Adipocyte (in vitro differentiated cells): ENCODE data around the gene DLX3.

Experiments used
- DNase-seq: peaks from one replicate; pipeline ENCODE4 v3.0.0-alpha.2; 2015; ENCODE audit warnings: low read depth
- H3K27me3 ChIP-seq: replicated peaks from 2 replicates; pipeline ENCODE4 v1.7.0; 2013; ENCODE audit warnings: mild to moderate bottlenecking, low read length, moderate library complexity; ENCODE audit not compliant: control insufficient read depth, insufficient read depth
- H3K36me3 ChIP-seq: 2 replicates; pipeline ENCODE4 v1.7.0; 2013; ENCODE audit warnings: low read length, mild to moderate bottlenecking, moderate library complexity; ENCODE audit not compliant: control insufficient read depth, insufficient read depth, severe bottlenecking
- H3K4me1 ChIP-seq: 2 replicates; pipeline ENCODE4 v1.7.0; 2013; ENCODE audit warnings: mild to moderate bottlenecking, low read length, moderate library complexity; ENCODE audit not compliant: control insufficient read depth, insufficient read depth
- H3K4me3 ChIP-seq: 2 replicates; pipeline ENCODE4 v1.7.0; 2013; ENCODE audit warnings: mild to moderate bottlenecking, low read length, moderate library complexity
- H3K9ac ChIP-seq: 2 replicates; pipeline ENCODE4 v1.7.0; 2013; ENCODE audit warnings: mild to moderate bottlenecking, low read length, moderate library complexity
- H3K9me3 ChIP-seq: 2 replicates; pipeline ENCODE4 v1.7.0; 2013; ENCODE audit warnings: mild to moderate bottlenecking, low read length, moderate library complexity; ENCODE audit not compliant: control insufficient read depth

DLX3 gene

GRCh38 chr17:50034498-50035364, 39.7 kb upstream of the DLX3 start:
- no peaks in the 10 kb centered on the region for H3K27me3 ChIP-seq
- H3K9ac ChIP-seq = no peak overlapping the region
- no peak overlapping the region for H3K4me3 ChIP-seq
- H3K4me1 ChIP-seq = peaks cover 22% of the 10 kb centered on the region
- H3K9me3 ChIP-seq = no peaks in the 10 kb centered on the region
- no peaks in the 10 kb centered on the region for H3K36me3 ChIP-seq
- DNase-seq = no peak

- H3K9me3 ChIP-seq = no peaks in the 10 kb centered on the region
- no peak overlapping the region for H3K4me3 ChIP-seq
- H3K36me3 ChIP-seq = no peaks in the 10 kb centered on the region
- peaks cover 22% of the 10 kb centered on the region for H3K4me1 ChIP-seq
- no peak overlapping the region for H3K9ac ChIP-seq
- DNase-seq = peak; percentile 63
- no peaks in the 10 kb centered on the region for H3K27me3 ChIP-seq
Observed at GRCh38 chr17:50033316-50033715, 38.3 kb upstream of the DLX3 start.

- Histone ChIP-seq H3K9me3 (no peaks in the 10 kb centered on the region), H3K4me1 (peaks cover 20% of the 10 kb centered on the region), H3K36me3 (no peaks in the 10 kb centered on the region), H3K9ac (no peak overlapping the region), H3K4me3 (no peak overlapping the region), H3K27me3 (no peaks in the 10 kb centered on the region)
- DNase-seq = no peak
Observed at GRCh38 chr17:50029185-50029584, 34.2 kb upstream of the DLX3 start.

- Histone ChIP-seq H3K9ac (peak overlapping the region; percentile 16), H3K4me1 (peaks cover 20% of the 10 kb centered on the region), H3K27me3 (no peaks in the 10 kb centered on the region), H3K4me3 (no peak overlapping the region), H3K9me3 (no peaks in the 10 kb centered on the region), H3K36me3 (no peaks in the 10 kb centered on the region)
- no peak for DNase-seq
Observed at GRCh38 chr17:50028736-50029120, 33.7 kb upstream of the DLX3 start.

GRCh38 chr17:50027881-50028735, 33.1 kb upstream of the DLX3 start:
- peak overlapping the region; percentile 73 for H3K4me3 ChIP-seq
- peak; percentile 57 for DNase-seq

GRCh38 chr17:50027172-50027880, 32.3 kb upstream of the DLX3 start:
- Histone ChIP-seq H3K9ac (peak overlapping the region; percentile 78), H3K36me3 (no peaks in the 10 kb centered on the region), H3K9me3 (no peaks in the 10 kb centered on the region), H3K4me3 (peak overlapping the region; percentile 73), H3K27me3 (no peaks in the 10 kb centered on the region), H3K4me1 (peaks cover 14% of the 10 kb centered on the region)
- peak; percentile 88 for DNase-seq

More at GRCh38 chr17:50027881-50028735, 33.1 kb upstream of the DLX3 start:
- H3K9ac ChIP-seq = peak overlapping the region; percentile 78
- no peaks in the 10 kb centered on the region for H3K9me3 ChIP-seq
- H3K36me3 ChIP-seq = no peaks in the 10 kb centered on the region
- H3K4me1 ChIP-seq = peaks cover 15% of the 10 kb centered on the region
- H3K27me3 ChIP-seq = no peaks in the 10 kb centered on the region

- peak; percentile 88 for DNase-seq
- Histone ChIP-seq H3K4me3 (peak overlapping the region; percentile 73), H3K4me1 (peaks cover 14% of the 10 kb centered on the region), H3K36me3 (no peaks in the 10 kb centered on the region), H3K9me3 (no peaks in the 10 kb centered on the region), H3K27me3 (peaks cover 3% of the 10 kb centered on the region), H3K9ac (peak overlapping the region; percentile 78)
Observed at GRCh38 chr17:50026837-50027171, 31.8 kb upstream of the DLX3 start.

- Histone ChIP-seq H3K27me3 (peaks cover 6% of the 10 kb centered on the region), H3K36me3 (no peaks in the 10 kb centered on the region), H3K9me3 (no peaks in the 10 kb centered on the region), H3K9ac (no peak overlapping the region), H3K4me3 (no peak overlapping the region), H3K4me1 (peaks cover 14% of the 10 kb centered on the region)
- DNase-seq = no peak
Observed at GRCh38 chr17:50026046-50026675, 31.1 kb upstream of the DLX3 start.

GRCh38 chr17:50024808-50025207, 29.8 kb upstream of the DLX3 start:
- no peak overlapping the region for H3K9ac ChIP-seq
- H3K4me3 ChIP-seq = no peak overlapping the region
- H3K9me3 ChIP-seq = no peaks in the 10 kb centered on the region
- H3K36me3 ChIP-seq = no peaks in the 10 kb centered on the region
- peaks cover 14% of the 10 kb centered on the region for H3K4me1 ChIP-seq
- no peak for DNase-seq
- H3K27me3 ChIP-seq = peaks cover 6% of the 10 kb centered on the region

- no peak for DNase-seq
- H3K4me3 ChIP-seq = no peak overlapping the region
- H3K27me3 ChIP-seq = peaks cover 6% of the 10 kb centered on the region
- no peak overlapping the region for H3K9ac ChIP-seq
- H3K9me3 ChIP-seq = no peaks in the 10 kb centered on the region
- no peaks in the 10 kb centered on the region for H3K36me3 ChIP-seq
- H3K4me1 ChIP-seq = peaks cover 14% of the 10 kb centered on the region
Observed at GRCh38 chr17:50023520-50023919, 28.5 kb upstream of the DLX3 start.
